Activated CD4-positive, alpha-beta T cell treated with anti-CD3 and anti-CD28 coated beads, Interleukin-2, amount 50 U/mL, for 1 hour (primary cell): ENCODE data around the gene HTATIP2.
"Not testable (repeated sequence)": the region's sequence is repeated elsewhere in the genome, so short reads cannot be mapped to it uniquely, and the experiment has no call there.

Source experiments
- DNase-seq: peaks from one replicate; pipeline ENCODE4 v3.0.0-alpha.2; 2020

The HTATIP2 gene

GRCh38 chr11:20372081-20372626 lies 8.6 kb downstream of the HTATIP2 start:
- no peak for DNase-seq

GRCh38 chr11:20373147-20373546 lies 9.6 kb downstream of the HTATIP2 start:
- no peak for DNase-seq

GRCh38 chr11:20373568-20374209 lies 10.2 kb downstream of the HTATIP2 start:
- DNase-seq = no peak

- DNase-seq = no peak
Observed at GRCh38 chr11:20374741-20375300, 11.3 kb downstream of the HTATIP2 start.

- DNase-seq = no peak
Observed at GRCh38 chr11:20376162-20376730, 12.7 kb downstream of the HTATIP2 start.

- DNase-seq = not testable (repeated sequence)
Observed at GRCh38 chr11:20385996-20386395, 22.5 kb downstream of the HTATIP2 start.

GRCh38 chr11:20387261-20388095 lies 24.0 kb downstream of the HTATIP2 start, which contains the start of gene PRMT3:
PRMT3 (plus strand) TSS chr11:20387716; CDS start chr11:20387747, 31 bp downstream.
- peak; percentile 97 for DNase-seq

GRCh38 chr11:20388096-20389055 lies 24.9 kb downstream of the HTATIP2 start:
- no peak for DNase-seq

- no peak for DNase-seq
Observed at GRCh38 chr11:20397281-20397680, 33.8 kb downstream of the HTATIP2 start.

GRCh38 chr11:20399498-20399897 lies 36.0 kb downstream of the HTATIP2 start:
- DNase-seq = no peak

GRCh38 chr11:20403059-20403458 lies 39.5 kb downstream of the HTATIP2 start:
- DNase-seq = no peak

GRCh38 chr11:20406484-20406883 lies 43.0 kb downstream of the HTATIP2 start:
- no peak for DNase-seq

- DNase-seq = no peak
Observed at GRCh38 chr11:20407344-20407743, 43.8 kb downstream of the HTATIP2 start.

- DNase-seq = no peak
Observed at GRCh38 chr11:20415432-20415831, 51.9 kb downstream of the HTATIP2 start.

- no peak for DNase-seq
Observed at GRCh38 chr11:20417771-20418170, 54.3 kb downstream of the HTATIP2 start.

GRCh38 chr11:20421946-20422345 lies 58.4 kb downstream of the HTATIP2 start:
- no peak for DNase-seq

- DNase-seq = no peak
Observed at GRCh38 chr11:20429216-20429615, 65.7 kb downstream of the HTATIP2 start.
